ENCODE results near the gene XPNPEP3. TPM values are rescaled to one million over a fixed set of nuclear protein-coding genes. Genes with fewer than 3 reads are reported as not detected.

XPNPEP3 gene
- total and polyA plus RNA-seq, 4 donors: 5.1 to 24.1 (median 10.4) TPM

DNA sequence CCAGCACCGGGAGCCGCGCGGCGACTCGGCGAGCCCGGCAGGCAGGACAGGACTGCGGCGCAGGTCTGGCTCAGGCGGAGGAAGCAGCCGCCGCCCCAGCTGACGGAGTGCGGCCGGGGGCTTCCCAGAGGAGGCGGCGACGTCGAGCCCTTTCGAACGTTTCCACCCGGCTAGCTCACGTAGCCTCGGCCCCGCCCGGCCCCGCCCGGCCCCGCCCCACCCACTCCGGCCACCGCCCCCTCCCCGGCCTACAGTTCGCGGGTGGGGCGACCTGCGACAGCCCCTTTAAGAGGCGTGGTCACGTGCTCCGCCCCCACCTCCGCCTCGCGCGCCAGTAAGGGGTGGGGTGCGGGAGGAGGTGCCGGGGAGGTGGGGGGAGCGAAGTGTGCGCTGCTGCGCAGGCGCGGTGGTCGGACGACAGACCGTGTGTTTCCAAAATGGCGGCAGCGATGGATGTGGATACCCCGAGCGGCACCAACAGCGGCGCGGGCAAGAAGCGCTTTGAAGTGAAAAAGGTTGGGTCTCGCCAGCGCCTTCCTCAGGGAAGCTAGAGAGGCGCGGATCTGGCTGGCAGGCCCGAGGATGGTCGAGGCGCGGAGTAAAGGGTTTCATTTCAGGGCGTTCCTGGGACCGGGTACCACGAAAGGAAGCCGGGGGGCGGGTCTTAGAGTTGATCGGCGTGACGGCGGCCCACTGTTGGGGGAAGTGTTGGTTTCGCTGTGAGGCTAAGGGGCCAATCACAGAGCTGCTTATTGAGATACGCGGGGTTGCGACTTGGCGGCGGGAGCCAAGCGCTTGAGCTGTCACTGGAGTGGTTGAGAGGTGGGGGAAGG lies 94.2 kb downstream of the XPNPEP3 start, which contains the start of gene RBX1:
TSS of gene RBX1 (plus strand) at position 417 of the 833 bp plus-strand sequence. CDS start at position 438, 21 bp downstream.
- H3K36me3 ChIP-seq (ENCODE audit: control insufficient read depth in 4 of 4, insufficient read depth in 4 of 4, low read length in 4 of 4): peaks cover 6 to 11% (median 7%) of the 10 kb centered on the region in 4 donors
- no peaks in the 10 kb centered on the region for H3K27me3 ChIP-seq (ENCODE audit: control insufficient read depth in 3 of 3, insufficient read depth in 3 of 3, low read length in 2 of 3)
- 0 to 1% methylated on average over 59 to 86 of the region's 86 CpGs for WGBS, 2 donors
- H3K27ac ChIP-seq (ENCODE audit: low read depth in 1 of 2, low read length in 1 of 2): peak within 1 kb of the TSS; percentile 95 to 99
- peak; percentile 93 for ATAC-seq (ENCODE audit: insufficient read depth, low FRiP score)
- H3K4me3 ChIP-seq: peak within 1 kb of the TSS; percentile 86
- H3K9me3 ChIP-seq (ENCODE audit: control insufficient read depth in 4 of 4, insufficient read depth in 3 of 4, low read length in 3 of 4): no peaks in the 10 kb centered on the region
- TF ChIP-seq, protein P1, sequence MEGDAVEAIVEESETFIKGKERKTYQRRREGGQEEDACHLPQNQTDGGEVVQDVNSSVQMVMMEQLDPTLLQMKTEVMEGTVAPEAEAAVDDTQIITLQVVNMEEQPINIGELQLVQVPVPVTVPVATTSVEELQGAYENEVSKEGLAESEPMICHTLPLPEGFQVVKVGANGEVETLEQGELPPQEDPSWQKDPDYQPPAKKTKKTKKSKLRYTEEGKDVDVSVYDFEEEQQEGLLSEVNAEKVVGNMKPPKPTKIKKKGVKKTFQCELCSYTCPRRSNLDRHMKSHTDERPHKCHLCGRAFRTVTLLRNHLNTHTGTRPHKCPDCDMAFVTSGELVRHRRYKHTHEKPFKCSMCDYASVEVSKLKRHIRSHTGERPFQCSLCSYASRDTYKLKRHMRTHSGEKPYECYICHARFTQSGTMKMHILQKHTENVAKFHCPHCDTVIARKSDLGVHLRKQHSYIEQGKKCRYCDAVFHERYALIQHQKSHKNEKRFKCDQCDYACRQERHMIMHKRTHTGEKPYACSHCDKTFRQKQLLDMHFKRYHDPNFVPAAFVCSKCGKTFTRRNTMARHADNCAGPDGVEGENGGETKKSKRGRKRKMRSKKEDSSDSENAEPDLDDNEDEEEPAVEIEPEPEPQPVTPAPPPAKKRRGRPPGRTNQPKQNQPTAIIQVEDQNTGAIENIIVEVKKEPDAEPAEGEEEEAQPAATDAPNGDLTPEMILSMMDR (IDR thresholded peaks at IDR 0.05; ENCODE audit: control extremely low read depth, extremely low read depth): no peak
- peak within 1 kb of the TSS; percentile 94 to 95 for H3K9ac ChIP-seq (ENCODE audit: insufficient read depth in 1 of 2, low read length in 2 of 2)
- DNase-seq: peak; percentile 99
- peaks cover 0 to 16% (median 5%) of the 10 kb centered on the region in 5 donors for H3K4me1 ChIP-seq (ENCODE audit: control insufficient read depth in 5 of 5, insufficient read depth in 5 of 5, low read length in 5 of 5)

DNA sequence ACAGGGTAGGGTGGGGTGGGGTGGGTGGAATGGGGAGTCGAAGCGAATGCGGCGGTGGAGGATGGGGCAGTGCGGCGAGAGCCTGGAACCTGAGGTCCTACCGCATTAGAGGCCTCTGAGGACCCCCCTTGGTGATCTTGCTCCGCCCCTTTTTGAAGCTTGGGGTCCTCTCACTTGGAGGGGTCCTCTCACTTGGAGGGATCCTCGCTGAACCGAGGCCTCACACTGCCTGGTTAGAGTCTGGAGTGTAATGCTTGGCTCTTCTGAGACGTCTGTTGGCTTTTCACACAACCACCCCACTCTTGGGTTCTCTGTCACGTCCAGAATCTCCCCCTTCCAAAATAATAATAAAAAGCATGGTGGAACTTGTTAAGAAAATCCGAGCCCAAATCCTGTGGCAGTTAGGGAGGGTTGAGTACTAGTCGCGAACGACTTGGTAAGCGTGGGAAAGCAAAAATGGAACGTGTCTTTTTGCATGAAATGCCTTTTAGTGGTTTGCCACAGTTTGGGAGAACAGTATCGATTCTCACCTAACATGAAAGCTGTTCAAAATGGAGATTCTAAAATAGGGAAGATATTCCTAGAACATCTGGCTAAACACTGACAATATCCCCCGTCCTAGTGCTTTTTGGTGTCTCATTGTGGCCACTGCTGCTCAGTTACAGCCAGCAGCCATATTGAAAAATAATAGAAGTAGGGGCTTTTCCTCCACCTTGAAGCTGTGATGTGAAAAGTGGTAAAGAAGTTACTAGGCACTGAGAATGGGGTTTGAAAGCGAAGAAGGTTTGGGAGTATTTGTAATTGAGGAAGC lies 95.1 kb downstream of the XPNPEP3 start:
- Histone ChIP-seq H3K27ac (ENCODE audit: low read depth in 1 of 2, low read length in 1 of 2) (peak overlapping the region; percentile 74 to 84), H3K4me1 (ENCODE audit: control insufficient read depth in 5 of 5, insufficient read depth in 5 of 5, low read length in 5 of 5) (peaks cover 0 to 16% (median 5%) of the 10 kb centered on the region in 5 donors), H3K9ac (ENCODE audit: insufficient read depth in 1 of 2, low read length in 2 of 2) (peak overlapping the region; percentile 94 to 95), H3K4me3 (peak overlapping the region; percentile 80), H3K9me3 (ENCODE audit: control insufficient read depth in 4 of 4, insufficient read depth in 3 of 4, low read length in 3 of 4) (no peaks in the 10 kb centered on the region), H3K36me3 (ENCODE audit: control insufficient read depth in 4 of 4, insufficient read depth in 4 of 4, low read length in 4 of 4) (peaks cover 7 to 11% (median 8%) of the 10 kb centered on the region in 4 donors), H3K27me3 (ENCODE audit: control insufficient read depth in 3 of 3, insufficient read depth in 3 of 3, low read length in 2 of 3) (no peaks in the 10 kb centered on the region)
- no peak for DNase-seq
- WGBS, 2 donors: 5 to 6% methylated on average over 20 to 21 of the region's 21 CpGs
- ATAC-seq (ENCODE audit: insufficient read depth, low FRiP score): no peak
- TF ChIP-seq, protein P1 (IDR thresholded peaks at IDR 0.05; ENCODE audit: control extremely low read depth, extremely low read depth): no peak

DNA sequence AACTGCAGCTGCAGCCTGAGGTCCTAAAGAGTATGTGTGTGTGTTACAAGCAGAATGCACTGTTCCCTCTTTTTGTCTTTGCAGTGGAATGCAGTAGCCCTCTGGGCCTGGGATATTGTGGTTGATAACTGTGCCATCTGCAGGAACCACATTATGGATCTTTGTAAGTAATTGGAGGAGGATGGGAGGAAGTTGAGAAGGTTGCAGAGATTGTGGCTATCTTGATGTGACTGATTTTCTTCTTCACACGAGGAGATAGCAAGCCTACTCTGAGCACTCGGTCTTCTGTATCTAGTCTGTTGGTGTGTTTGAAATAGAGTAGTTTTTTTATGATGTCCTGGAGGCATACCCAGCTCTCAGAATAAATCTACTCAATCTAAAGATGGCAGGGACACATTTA lies 96.5 kb downstream of the XPNPEP3 start:
- DNase-seq (no peak), ATAC-seq (ENCODE audit: insufficient read depth, low FRiP score) (no peak)
- Histone ChIP-seq H3K9ac (ENCODE audit: insufficient read depth in 1 of 2, low read length in 2 of 2) (no peak overlapping the region), H3K4me3 (no peak overlapping the region), H3K27ac (ENCODE audit: low read depth in 1 of 2, low read length in 1 of 2) (peak overlapping the region in 1 of 2 donors; percentile 11), H3K9me3 (ENCODE audit: control insufficient read depth in 4 of 4, insufficient read depth in 3 of 4, low read length in 3 of 4) (no peaks in the 10 kb centered on the region), H3K27me3 (ENCODE audit: control insufficient read depth in 3 of 3, insufficient read depth in 3 of 3, low read length in 2 of 3) (no peaks in the 10 kb centered on the region), H3K36me3 (ENCODE audit: control insufficient read depth in 4 of 4, insufficient read depth in 4 of 4, low read length in 4 of 4) (peaks cover 8 to 12% (median 9%) of the 10 kb centered on the region in 4 donors), H3K4me1 (ENCODE audit: control insufficient read depth in 5 of 5, insufficient read depth in 5 of 5, low read length in 5 of 5) (peaks cover 0 to 16% (median 5%) of the 10 kb centered on the region in 5 donors)
- TF ChIP-seq, protein P1 (IDR thresholded peaks at IDR 0.05; ENCODE audit: control extremely low read depth, extremely low read depth): no peak
- 60 to 70% methylated on average over 2 of the region's 2 CpGs for WGBS, 2 donors

All from lung (tissue), 12 donors.